ENCODE measurements around the gene OR13G1.
A peak's percentile ranks its signal among the peaks of the same experiment; 100 is the strongest.
"Not testable (repeated sequence)": the region's sequence is repeated elsewhere in the genome, so short reads cannot be mapped to it uniquely, and the experiment has no call there.

Gene OR13G1

GRCh38 chr1:247679639-247680038 is at the start of gene OR13G1:
Gene OR13G1 (minus strand): TSS chr1:247679739. CDS start chr1:247673041, 6,698 bp downstream.
- Histone ChIP-seq H3K27me3 (ENCODE audit: insufficient read depth, low read length) (no peaks in the 10 kb centered on the region), H3K4me1 (ENCODE audit: insufficient read depth, low read length) (no peaks in the 10 kb centered on the region), H3K9me3 (ENCODE audit: insufficient read depth, low read depth, low read length) (no peaks in the 10 kb centered on the region), H3K36me3 (ENCODE audit: insufficient read depth, low read depth, low read length) (no peaks in the 10 kb centered on the region), H3K9ac (ENCODE audit: low read depth, low read length) (no peak within 1 kb of the TSS), H3K27ac (ENCODE audit: low read length) (no peak within 1 kb of the TSS), H3K4me3 (ENCODE audit: low read length) (no peak within 1 kb of the TSS)

GRCh38 chr1:247721222-247721621 is 41.7 kb upstream of the OR13G1 start:
- Histone ChIP-seq H3K9me3 (ENCODE audit: insufficient read depth, low read depth, low read length) (no peaks in the 10 kb centered on the region), H3K9ac (ENCODE audit: low read depth, low read length) (no peak overlapping the region)

GRCh38 chr1:247716546-247716945 is 37.0 kb upstream of the OR13G1 start, which contains the start of gene OR6F1:
Gene OR6F1 (minus strand): TSS chr1:247716646. CDS start chr1:247712755, 3,891 bp downstream.
- Histone ChIP-seq H3K27ac (ENCODE audit: low read length) (no peak within 1 kb of the TSS), H3K4me3 (ENCODE audit: low read length) (no peak within 1 kb of the TSS), H3K9ac (ENCODE audit: low read depth, low read length) (no peak within 1 kb of the TSS), H3K36me3 (ENCODE audit: insufficient read depth, low read depth, low read length) (no peaks in the 10 kb centered on the region), H3K9me3 (ENCODE audit: insufficient read depth, low read depth, low read length) (no peaks in the 10 kb centered on the region), H3K27me3 (ENCODE audit: insufficient read depth, low read length) (no peaks in the 10 kb centered on the region), H3K4me1 (ENCODE audit: insufficient read depth, low read length) (no peaks in the 10 kb centered on the region)

More at GRCh38 chr1:247721222-247721621, 41.7 kb upstream of the OR13G1 start:
- Histone ChIP-seq H3K27ac (ENCODE audit: low read length) (no peak overlapping the region), H3K36me3 (ENCODE audit: insufficient read depth, low read depth, low read length) (no peaks in the 10 kb centered on the region), H3K4me3 (ENCODE audit: low read length) (no peak overlapping the region), H3K27me3 (ENCODE audit: insufficient read depth, low read length) (no peaks in the 10 kb centered on the region), H3K4me1 (ENCODE audit: insufficient read depth, low read length) (no peaks in the 10 kb centered on the region)

- Histone ChIP-seq H3K4me3 (ENCODE audit: low read length) (no peak overlapping the region), H3K9me3 (ENCODE audit: insufficient read depth, low read depth, low read length) (no peaks in the 10 kb centered on the region), H3K4me1 (ENCODE audit: insufficient read depth, low read length) (no peaks in the 10 kb centered on the region), H3K27ac (ENCODE audit: low read length) (no peak overlapping the region), H3K9ac (ENCODE audit: low read depth, low read length) (no peak overlapping the region), H3K27me3 (ENCODE audit: insufficient read depth, low read length) (no peaks in the 10 kb centered on the region), H3K36me3 (ENCODE audit: insufficient read depth, low read depth, low read length) (no peaks in the 10 kb centered on the region)
Measured at GRCh38 chr1:247713753-247714152, 34.2 kb upstream of the OR13G1 start.

- not testable (repeated sequence) for H3K27ac ChIP-seq (ENCODE audit: low read length); H3K27me3 ChIP-seq (ENCODE audit: insufficient read depth, low read length); H3K36me3 ChIP-seq (ENCODE audit: insufficient read depth, low read depth, low read length); H3K9ac ChIP-seq (ENCODE audit: low read depth, low read length); H3K4me1 ChIP-seq (ENCODE audit: insufficient read depth, low read length); H3K9me3 ChIP-seq (ENCODE audit: insufficient read depth, low read depth, low read length); H3K4me3 ChIP-seq (ENCODE audit: low read length)
Measured at GRCh38 chr1:247710681-247711080, 31.1 kb upstream of the OR13G1 start.

DNA sequence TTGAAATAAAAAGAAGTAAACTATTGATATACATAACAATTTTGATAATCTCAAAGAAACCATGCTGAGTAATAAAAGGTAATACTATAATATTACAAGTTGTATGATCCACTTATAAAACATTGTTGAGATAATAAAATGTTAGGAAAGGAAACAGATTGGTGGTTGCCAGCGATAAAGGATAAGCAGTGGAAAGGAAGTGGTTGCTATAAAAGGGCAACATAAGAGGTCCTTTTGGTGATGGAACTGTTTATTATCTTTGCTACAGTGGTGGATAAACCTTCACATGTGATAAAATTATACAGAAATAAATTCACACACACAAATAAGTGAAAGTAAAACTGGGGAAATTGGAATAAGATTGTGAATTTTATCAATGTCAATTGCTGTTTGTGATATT is 21.8 kb upstream of the OR13G1 start:
- no peak overlapping the region for H3K9ac ChIP-seq (ENCODE audit: low read depth, low read length)
- no peaks in the 10 kb centered on the region for H3K27me3 ChIP-seq (ENCODE audit: insufficient read depth, low read length)
- peaks cover 5% of the 10 kb centered on the region for H3K9me3 ChIP-seq (ENCODE audit: insufficient read depth, low read depth, low read length)
- no peak overlapping the region for H3K4me3 ChIP-seq (ENCODE audit: low read length)
- no peaks in the 10 kb centered on the region for H3K36me3 ChIP-seq (ENCODE audit: insufficient read depth, low read depth, low read length)
- no peak overlapping the region for H3K27ac ChIP-seq (ENCODE audit: low read length)
- H3K4me1 ChIP-seq (ENCODE audit: insufficient read depth, low read length): no peaks in the 10 kb centered on the region

GRCh38 chr1:247681288-247681897 is 1.9 kb upstream of the OR13G1 start:
- H3K9ac ChIP-seq (ENCODE audit: low read depth, low read length): no peak overlapping the region
- no peaks in the 10 kb centered on the region for H3K27me3 ChIP-seq (ENCODE audit: insufficient read depth, low read length)
- no peaks in the 10 kb centered on the region for H3K36me3 ChIP-seq (ENCODE audit: insufficient read depth, low read depth, low read length)
- H3K4me3 ChIP-seq (ENCODE audit: low read length): no peak overlapping the region
- no peak overlapping the region for H3K27ac ChIP-seq (ENCODE audit: low read length)
- no peaks in the 10 kb centered on the region for H3K4me1 ChIP-seq (ENCODE audit: insufficient read depth, low read length)
- no peaks in the 10 kb centered on the region for H3K9me3 ChIP-seq (ENCODE audit: insufficient read depth, low read depth, low read length)

GRCh38 chr1:247680171-247680570 is 632 bp upstream of the OR13G1 start:
- no peaks in the 10 kb centered on the region for H3K9me3 ChIP-seq (ENCODE audit: insufficient read depth, low read depth, low read length)
- H3K9ac ChIP-seq (ENCODE audit: low read depth, low read length): no peak overlapping the region
- H3K4me1 ChIP-seq (ENCODE audit: insufficient read depth, low read length): no peaks in the 10 kb centered on the region
- no peak overlapping the region for H3K4me3 ChIP-seq (ENCODE audit: low read length)
- no peaks in the 10 kb centered on the region for H3K27me3 ChIP-seq (ENCODE audit: insufficient read depth, low read length)
- H3K36me3 ChIP-seq (ENCODE audit: insufficient read depth, low read depth, low read length): no peaks in the 10 kb centered on the region
- H3K27ac ChIP-seq (ENCODE audit: low read length): no peak overlapping the region

DNA sequence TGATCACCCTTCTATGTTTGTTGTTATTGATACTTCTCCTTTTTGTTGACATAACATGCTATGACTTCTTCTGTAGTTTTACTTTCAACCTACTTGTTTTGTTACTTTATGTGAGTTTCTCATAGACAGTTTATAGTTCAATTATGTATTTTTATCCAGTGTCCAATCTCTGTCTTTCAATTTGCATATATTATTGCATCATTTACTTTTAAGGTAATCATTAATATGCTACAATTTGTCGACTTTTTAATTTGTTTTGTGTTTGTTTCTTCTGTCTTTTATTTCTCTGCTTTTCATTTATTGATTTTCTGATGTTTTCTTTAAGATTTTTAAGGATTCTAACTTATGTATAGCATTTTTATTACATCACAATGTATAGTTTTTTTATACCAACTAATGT is 10.3 kb downstream of the OR13G1 start:
- Histone ChIP-seq H3K27me3 (ENCODE audit: insufficient read depth, low read length) (no peaks in the 10 kb centered on the region), H3K4me3 (ENCODE audit: low read length) (no peak overlapping the region), H3K36me3 (ENCODE audit: insufficient read depth, low read depth, low read length) (no peaks in the 10 kb centered on the region), H3K27ac (ENCODE audit: low read length) (no peak overlapping the region), H3K9me3 (ENCODE audit: insufficient read depth, low read depth, low read length) (no peaks in the 10 kb centered on the region), H3K9ac (ENCODE audit: low read depth, low read length) (no peak overlapping the region), H3K4me1 (ENCODE audit: insufficient read depth, low read length) (no peaks in the 10 kb centered on the region)

DNA sequence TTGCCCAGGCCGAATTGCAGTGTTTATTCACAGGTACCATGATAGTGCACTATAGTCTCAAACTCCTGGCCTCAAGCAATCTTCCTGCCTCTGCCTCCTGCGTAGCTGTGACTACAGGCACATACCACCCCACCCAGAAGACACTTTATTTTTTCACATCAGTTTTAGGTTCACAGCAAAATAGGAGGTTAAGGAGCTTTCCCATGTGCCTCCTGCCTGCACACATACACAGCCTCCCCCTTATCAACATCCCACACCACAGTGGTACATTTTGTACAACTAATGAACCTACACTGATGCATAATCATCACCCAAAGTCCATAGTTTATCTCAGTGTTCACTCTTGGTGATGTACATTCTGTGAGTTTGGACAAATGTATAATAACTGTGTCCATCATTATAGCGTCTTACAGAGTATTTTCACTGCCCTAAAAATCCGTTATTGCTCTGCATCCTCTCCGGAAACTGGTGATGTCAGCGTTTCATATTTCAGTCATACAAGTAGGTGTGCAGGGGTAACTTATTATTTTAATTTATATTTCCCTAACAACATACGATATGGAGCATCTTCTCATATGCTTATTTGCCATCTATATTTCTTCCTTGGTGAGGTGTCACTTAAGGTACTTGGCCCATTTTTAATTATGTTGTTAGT is 23.2 kb downstream of the OR13G1 start:
- H3K4me3 ChIP-seq (ENCODE audit: low read length): no peak overlapping the region

GRCh38 chr1:247653040-247653439 is 26.5 kb downstream of the OR13G1 start:
- Histone ChIP-seq H3K4me3 (ENCODE audit: low read length) (no peak overlapping the region), H3K9me3 (ENCODE audit: insufficient read depth, low read depth, low read length) (no peaks in the 10 kb centered on the region)

More for the DNA sequence above, 23.2 kb downstream of the OR13G1 start:
- Histone ChIP-seq H3K4me1 (ENCODE audit: insufficient read depth, low read length) (no peaks in the 10 kb centered on the region), H3K36me3 (ENCODE audit: insufficient read depth, low read depth, low read length) (no peaks in the 10 kb centered on the region), H3K9ac (ENCODE audit: low read depth, low read length) (no peak overlapping the region), H3K27me3 (ENCODE audit: insufficient read depth, low read length) (no peaks in the 10 kb centered on the region), H3K9me3 (ENCODE audit: insufficient read depth, low read depth, low read length) (no peaks in the 10 kb centered on the region), H3K27ac (ENCODE audit: low read length) (no peak overlapping the region)

GRCh38 chr1:247647864-247648263 is 31.7 kb downstream of the OR13G1 start:
- H3K4me1 ChIP-seq (ENCODE audit: insufficient read depth, low read length): peaks cover 21% of the 10 kb centered on the region; the same call in 1 of the 2 replicates
- H3K27ac ChIP-seq (ENCODE audit: low read length): no peak overlapping the region
- no peak overlapping the region for H3K9ac ChIP-seq (ENCODE audit: low read depth, low read length)
- no peaks in the 10 kb centered on the region for H3K36me3 ChIP-seq (ENCODE audit: insufficient read depth, low read depth, low read length)
- no peaks in the 10 kb centered on the region for H3K9me3 ChIP-seq (ENCODE audit: insufficient read depth, low read depth, low read length)
- peaks cover 14% of the 10 kb centered on the region; the same call in 1 of the 2 replicates for H3K27me3 ChIP-seq (ENCODE audit: insufficient read depth, low read length)
- peak overlapping the region; percentile 42 for H3K4me3 ChIP-seq (ENCODE audit: low read length)

More at GRCh38 chr1:247653040-247653439, 26.5 kb downstream of the OR13G1 start:
- H3K4me1 ChIP-seq (ENCODE audit: insufficient read depth, low read length): peaks cover 7% of the 10 kb centered on the region; the same call in 1 of the 2 replicates
- H3K27me3 ChIP-seq (ENCODE audit: insufficient read depth, low read length): peaks cover 14% of the 10 kb centered on the region; the same call in 1 of the 2 replicates
- H3K27ac ChIP-seq (ENCODE audit: low read length): no peak overlapping the region
- no peaks in the 10 kb centered on the region for H3K36me3 ChIP-seq (ENCODE audit: insufficient read depth, low read depth, low read length)
- H3K9ac ChIP-seq (ENCODE audit: low read depth, low read length): no peak overlapping the region
